ENCODE measurements around the gene SHROOM3. TPM values are rescaled to one million over a fixed set of nuclear protein-coding genes. Genes with fewer than 3 reads are reported as not detected.
A peak's percentile ranks its signal among the peaks of the same experiment; 100 is the strongest.

Gene SHROOM3
- total RNA-seq, 4 donors from 2014 or later, result 44.4 to 101 (median 88.5) TPM

GRCh38 chr4:76494243-76494642, 59.2 kb downstream of the SHROOM3 start:
- intact Hi-C loops (cut with DNase I), result no loop called here
- H3K27ac ChIP-seq (replicated peaks in 1 of 4), result peak overlapping the region; percentile 42 to 71 (median 61)
- H3K9me3 ChIP-seq, result no peaks in the 10 kb centered on the region
- no peak for DNase-seq (ENCODE audit: extremely low spot score)
- H3K36me3 ChIP-seq, result no peaks in the 10 kb centered on the region
- TF ChIP-seq CTCF (IDR thresholded peaks at IDR 0.05) (no peak), POLR2AphosphoS5 (IDR thresholded peaks at IDR 0.05) (peak; percentile 46 to 57), POLR2A (IDR thresholded peaks at IDR 0.05; ENCODE audit: low read depth) (no peak), EP300 (IDR thresholded peaks at IDR 0.05) (no peak)
- WGBS, result 43% methylated on average over 5 of the region's 5 CpGs
- peaks cover 0 to 69% (median 56%) of the 10 kb centered on the region in 4 donors for H3K4me1 ChIP-seq
- H3K27me3 ChIP-seq, result no peaks in the 10 kb centered on the region
- H3K4me3 ChIP-seq, result no peak overlapping the region

DNA sequence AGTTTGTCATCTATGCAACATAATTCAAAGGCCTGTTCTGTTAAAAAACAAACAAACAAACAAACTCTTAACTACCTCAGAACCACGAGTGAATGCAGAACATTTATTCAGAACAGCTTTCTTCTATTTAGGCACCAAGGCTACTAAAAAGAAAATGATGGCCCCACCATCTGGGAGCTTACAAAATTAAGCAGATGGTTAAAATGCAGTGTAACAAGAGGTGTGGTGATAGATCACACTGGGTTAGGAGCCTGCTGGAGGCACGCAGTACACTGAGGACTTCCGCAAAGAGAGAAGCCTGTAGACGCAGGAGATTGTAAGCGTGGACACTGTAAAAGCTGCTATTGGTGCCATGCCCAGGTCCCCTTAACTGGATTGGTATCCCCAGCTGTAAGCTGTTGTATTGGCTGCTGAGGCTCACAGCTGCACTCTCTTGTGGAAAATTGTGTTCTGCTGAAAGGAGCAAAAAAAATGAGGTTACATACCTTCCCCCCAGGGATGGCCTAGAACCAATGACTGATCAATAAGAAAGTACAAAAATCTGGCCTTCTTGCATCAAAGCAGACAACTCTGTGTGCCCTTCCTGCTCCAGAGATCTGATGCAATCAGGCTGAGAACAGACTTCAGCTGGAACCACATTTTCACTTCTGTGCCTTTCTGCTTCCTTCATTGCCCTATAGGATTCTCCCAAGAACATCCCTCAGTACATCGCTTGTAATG, 60.0 kb downstream of the SHROOM3 start:
- Histone ChIP-seq H3K27me3 (no peaks in the 10 kb centered on the region), H3K9me3 (no peaks in the 10 kb centered on the region), H3K27ac (replicated peaks in 1 of 4) (peak overlapping the region; percentile 42 to 71 (median 61)), H3K4me3 (no peak overlapping the region), H3K36me3 (no peaks in the 10 kb centered on the region), H3K4me1 (peaks cover 0 to 66% (median 51%) of the 10 kb centered on the region in 4 donors)
- no peak for DNase-seq (ENCODE audit: extremely low spot score)
- TF ChIP-seq POLR2AphosphoS5 (IDR thresholded peaks at IDR 0.05) (no peak), POLR2A (IDR thresholded peaks at IDR 0.05; ENCODE audit: low read depth) (no peak), EP300 (IDR thresholded peaks at IDR 0.05) (no peak), CTCF (IDR thresholded peaks at IDR 0.05) (no peak)
- WGBS, result 87% methylated on average over 6 of the region's 6 CpGs
- intact Hi-C loops (cut with DNase I), result no loop called here

DNA sequence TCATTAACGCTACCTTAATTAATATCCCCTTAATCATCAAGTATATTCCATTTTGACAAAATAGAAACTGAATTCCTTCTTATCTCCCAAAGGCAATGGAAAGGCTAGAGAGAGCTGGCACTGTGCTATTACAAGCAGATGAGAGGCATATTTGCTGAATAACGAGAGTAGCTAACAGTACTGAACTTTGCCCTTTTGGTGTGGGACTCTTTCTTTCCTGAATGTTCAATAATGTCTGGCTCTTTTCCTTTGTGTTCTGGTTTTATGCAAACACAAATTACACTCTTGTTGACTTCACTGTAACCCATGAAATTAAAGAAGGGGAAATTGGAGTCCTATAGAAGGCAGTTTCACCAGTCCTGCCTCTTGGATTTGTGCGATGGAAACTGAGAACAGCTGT, 63.5 kb downstream of the SHROOM3 start:
- H3K4me3 ChIP-seq, result no peak overlapping the region
- peak overlapping the region; percentile 22 to 55 (median 43) for H3K27ac ChIP-seq (replicated peaks in 1 of 4)
- intact Hi-C loops (cut with DNase I), result no loop called here
- WGBS, result 41% methylated on average over 3 of the region's 3 CpGs
- no peaks in the 10 kb centered on the region for H3K27me3 ChIP-seq
- TF ChIP-seq POLR2A (IDR thresholded peaks at IDR 0.05; ENCODE audit: low read depth), result no peak
- no peak for TF ChIP-seq CTCF (IDR thresholded peaks at IDR 0.05)
- H3K36me3 ChIP-seq, result no peaks in the 10 kb centered on the region
- no peaks in the 10 kb centered on the region for H3K9me3 ChIP-seq
- DNase-seq (ENCODE audit: extremely low spot score), result no peak
- peaks cover 0 to 49% (median 36%) of the 10 kb centered on the region in 4 donors for H3K4me1 ChIP-seq

GRCh38 chr4:76499461-76499860, 64.4 kb downstream of the SHROOM3 start:
- Histone ChIP-seq H3K27ac (replicated peaks in 1 of 4) (peak overlapping the region in 1 of 4 donors; percentile 35), H3K27me3 (no peaks in the 10 kb centered on the region), H3K4me3 (no peak overlapping the region), H3K9me3 (no peaks in the 10 kb centered on the region), H3K4me1 (peaks cover 0 to 41% (median 29%) of the 10 kb centered on the region in 4 donors), H3K36me3 (no peaks in the 10 kb centered on the region)
- WGBS, result 70% methylated on average over 4 of the region's 4 CpGs
- no peak for TF ChIP-seq POLR2AphosphoS5 (IDR thresholded peaks at IDR 0.05)
- no peak for TF ChIP-seq CTCF (IDR thresholded peaks at IDR 0.05)
- TF ChIP-seq EP300 (IDR thresholded peaks at IDR 0.05), result no peak
- TF ChIP-seq POLR2A (IDR thresholded peaks at IDR 0.05; ENCODE audit: low read depth), result no peak
- DNase-seq (ENCODE audit: extremely low spot score), result no peak
- intact Hi-C loops (cut with DNase I), result no loop called here

Data from esophagus muscularis mucosa (tissue), 4 donors.